T-helper 2 cell (primary cell): ENCODE data around the gene KCNN1.
A peak's percentile ranks its signal among the peaks of the same experiment; 100 is the strongest.
"Not testable (repeated sequence)": the region's sequence is repeated elsewhere in the genome, so short reads cannot be mapped to it uniquely, and the experiment has no call there.

Experiments
- DNase-seq, 5 experiments: peaks; one replicate each; pipeline versions ENCODE4 v3.0.0 to v3.0.0-alpha.2; 2012 to 2022

Gene KCNN1

DNA sequence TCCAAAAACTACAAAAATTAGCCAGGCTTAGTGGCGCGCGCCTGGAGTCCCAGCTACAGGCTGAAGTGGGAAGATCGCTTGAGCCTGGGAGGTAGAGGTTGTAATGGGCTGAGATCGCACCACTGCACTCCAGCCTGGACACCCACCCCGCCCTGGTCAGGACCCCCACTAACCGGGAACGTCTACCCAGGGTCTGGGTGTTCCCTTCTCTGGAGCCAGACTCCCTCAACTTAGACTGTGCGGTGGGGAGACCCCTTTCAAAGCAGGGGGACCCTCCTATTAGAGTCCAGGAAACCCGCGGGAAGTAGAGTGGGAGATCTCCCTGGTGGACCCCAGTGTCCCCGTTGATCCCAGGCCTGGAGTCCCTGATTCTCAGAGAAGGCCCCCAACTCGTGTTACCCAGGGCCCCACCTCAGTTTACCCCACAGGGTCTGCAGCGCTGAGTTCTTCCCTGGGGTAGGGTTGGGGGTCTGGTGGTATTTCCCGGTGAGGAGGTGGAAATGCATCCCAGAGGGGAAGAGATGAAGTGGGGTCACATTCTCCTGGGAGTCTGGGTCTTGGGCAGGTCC, 35.0 kb downstream of the KCNN1 start:
- no peak for DNase-seq

GRCh38 chr19:18002347-18002850, 35.5 kb downstream of the KCNN1 start:
- no peak for DNase-seq

DNA sequence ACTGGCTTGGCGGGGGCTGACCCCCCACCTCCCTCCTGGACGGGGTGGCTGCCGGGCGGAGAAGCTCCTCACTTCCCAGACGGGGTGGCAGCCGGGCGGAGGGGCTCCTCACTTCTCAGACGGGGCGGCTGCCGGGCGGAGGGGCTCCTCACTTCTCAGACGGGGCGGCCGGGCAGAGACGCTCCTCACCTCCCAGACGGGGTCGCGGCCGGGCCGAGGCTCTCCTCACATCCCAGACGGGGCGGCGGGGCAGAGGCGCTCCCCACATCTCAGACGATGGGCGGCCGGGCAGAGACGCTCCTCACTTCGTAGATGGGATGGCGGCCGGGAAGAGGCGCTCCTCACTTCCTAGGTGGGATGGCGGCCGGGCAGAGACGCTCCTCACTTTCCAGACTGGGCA, 38.8 kb downstream of the KCNN1 start:
- DNase-seq, result not testable (repeated sequence)

GRCh38 chr19:18007044-18007916, 40.4 kb downstream of the KCNN1 start:
- peak; percentile 67 to 74 (median 69) for DNase-seq

DNA sequence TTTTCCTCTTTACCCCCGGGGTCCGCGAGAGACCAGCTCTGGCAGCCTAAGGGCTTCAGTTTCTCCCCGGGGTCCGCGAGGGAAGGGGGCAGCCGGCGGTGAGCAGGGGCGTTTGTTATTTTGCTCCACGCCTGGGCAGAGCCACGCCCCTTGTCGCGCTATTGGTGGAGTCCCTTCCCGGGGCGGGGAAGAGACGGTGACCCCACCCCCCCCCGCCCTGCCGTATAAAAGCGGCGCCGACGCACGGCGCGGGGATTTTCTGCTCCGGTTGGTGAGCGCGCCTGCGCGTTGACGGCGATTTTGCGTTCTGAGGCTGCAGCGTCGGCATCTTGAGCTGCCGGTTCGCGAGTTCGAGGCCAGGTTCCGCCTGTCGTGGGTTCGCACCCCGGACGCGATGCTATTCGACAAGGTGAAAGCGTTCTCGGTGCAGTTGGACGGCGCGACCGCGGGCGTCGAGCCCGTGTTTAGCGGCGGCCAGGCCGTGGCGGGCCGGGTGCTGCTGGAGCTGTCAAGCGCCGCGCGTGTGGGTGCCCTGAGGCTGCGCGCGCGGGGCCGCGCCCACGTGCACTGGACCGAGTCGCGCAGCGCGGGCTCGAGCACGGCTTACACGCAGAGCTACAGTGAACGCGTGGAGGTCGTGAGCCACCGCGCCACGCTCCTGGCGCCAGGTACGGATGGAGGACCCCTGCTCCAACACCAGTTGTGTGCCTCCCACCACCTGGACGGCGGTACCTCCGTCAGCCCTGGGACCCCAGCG, 41.2 kb downstream of the KCNN1 start, which contains the start of gene ARRDC2:
Gene ARRDC2, plus strand, starts transcription at position 254 of the 757 bp plus-strand sequence. Its CDS starts 141 bp downstream, at position 395.
- peak; percentile 75 to 95 (median 79) for DNase-seq

- no peak for DNase-seq
Observed at GRCh38 chr19:18008814-18009213, 41.9 kb downstream of the KCNN1 start.

DNA sequence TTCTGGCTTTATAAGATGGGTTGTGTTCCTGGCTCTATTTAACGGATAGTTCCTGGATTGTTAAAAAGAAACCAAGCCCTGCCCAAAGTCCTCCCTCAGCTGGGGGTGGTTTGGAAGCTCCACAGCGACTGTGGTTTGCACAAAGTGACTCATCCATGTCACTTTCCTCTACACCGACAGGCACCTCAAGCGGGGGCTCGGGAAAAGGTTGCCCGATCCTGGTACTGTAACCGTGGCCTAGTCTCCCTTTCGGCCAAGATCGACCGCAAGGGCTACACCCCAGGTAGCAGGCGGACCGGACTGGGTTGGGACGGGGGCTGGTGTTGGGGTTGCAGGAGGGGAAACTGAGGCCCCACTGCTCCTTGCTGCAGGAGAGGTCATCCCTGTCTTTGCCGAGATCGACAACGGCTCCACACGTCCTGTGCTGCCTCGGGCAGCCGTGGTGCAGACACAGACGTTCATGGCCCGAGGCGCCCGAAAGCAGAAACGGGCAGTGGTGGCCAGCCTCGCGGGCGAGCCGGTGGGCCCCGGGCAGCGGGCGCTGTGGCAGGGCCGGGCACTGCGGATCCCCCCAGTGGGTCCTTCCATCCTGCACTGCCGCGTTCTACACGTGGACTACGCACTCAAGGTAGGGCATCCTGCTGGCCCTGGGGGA, 42.6 kb downstream of the KCNN1 start:
- no peak for DNase-seq

- no peak for DNase-seq
Observed at GRCh38 chr19:18010149-18010548, 43.2 kb downstream of the KCNN1 start.

DNA sequence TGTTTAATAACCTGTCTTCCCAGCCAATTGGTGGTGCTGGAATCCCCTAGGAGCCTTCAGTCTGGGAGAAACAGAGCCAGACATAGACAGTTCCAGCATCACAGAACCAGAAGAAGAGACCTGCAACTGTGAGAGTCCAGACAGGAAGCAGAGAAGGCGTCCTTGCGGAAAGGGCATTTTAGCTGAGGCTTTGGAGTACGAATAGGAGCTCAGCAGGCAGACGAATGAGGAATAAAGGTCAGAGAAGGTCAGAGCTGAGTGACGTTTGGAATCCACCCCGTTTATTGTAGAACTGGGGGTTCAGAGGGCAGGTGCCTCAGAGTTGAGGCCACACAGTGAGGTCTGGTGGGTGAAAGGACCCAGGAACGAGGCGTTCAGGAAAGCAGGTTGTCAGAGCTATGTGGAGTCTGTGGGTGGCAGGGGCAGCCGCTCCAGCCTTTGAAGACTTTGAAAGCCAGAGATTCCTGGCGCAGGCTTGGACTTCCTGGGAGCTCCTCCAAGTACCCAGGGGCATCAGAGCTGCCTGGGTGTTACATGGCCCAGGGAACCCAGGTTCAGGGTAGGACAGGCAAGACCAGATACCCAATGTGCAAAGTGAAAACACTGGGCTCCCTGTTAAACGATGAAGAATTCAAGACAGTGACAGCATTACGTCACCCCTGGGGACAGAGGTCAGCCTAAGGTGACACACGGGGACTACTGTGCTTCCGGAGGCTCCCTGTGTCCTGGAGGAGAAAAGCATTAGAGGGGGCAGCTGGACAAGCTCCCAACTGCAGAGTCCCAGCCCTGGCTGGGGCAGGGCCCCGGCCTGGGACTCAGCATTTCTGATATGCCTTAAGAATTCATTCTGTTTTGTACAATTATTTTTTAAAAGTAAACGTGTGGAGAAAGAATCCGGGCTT, 46.6 kb downstream of the KCNN1 start:
- no peak for DNase-seq

DNA sequence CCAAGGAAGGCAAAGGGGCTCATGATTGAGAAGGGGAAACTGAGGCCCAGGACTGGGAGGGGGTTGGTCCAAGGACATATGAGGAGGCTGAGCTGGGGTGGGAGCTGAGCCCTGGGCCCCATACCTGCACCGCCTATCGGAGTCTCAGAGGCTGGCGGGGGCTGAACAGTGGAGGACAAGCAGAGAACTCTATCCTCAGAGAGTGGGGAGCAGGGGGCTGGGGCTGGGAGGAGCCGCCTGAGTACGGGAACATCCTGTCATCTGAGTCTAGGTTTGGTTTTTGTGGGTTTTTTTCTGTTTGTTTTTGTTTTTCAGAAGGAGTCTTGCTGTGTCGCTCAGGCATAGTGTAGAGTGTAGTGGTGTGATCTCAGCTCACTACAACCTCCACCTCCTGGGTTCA, 47.3 kb downstream of the KCNN1 start:
- peak in 3 of 5 experiments; percentile 32 to 75 (median 36) for DNase-seq

DNA sequence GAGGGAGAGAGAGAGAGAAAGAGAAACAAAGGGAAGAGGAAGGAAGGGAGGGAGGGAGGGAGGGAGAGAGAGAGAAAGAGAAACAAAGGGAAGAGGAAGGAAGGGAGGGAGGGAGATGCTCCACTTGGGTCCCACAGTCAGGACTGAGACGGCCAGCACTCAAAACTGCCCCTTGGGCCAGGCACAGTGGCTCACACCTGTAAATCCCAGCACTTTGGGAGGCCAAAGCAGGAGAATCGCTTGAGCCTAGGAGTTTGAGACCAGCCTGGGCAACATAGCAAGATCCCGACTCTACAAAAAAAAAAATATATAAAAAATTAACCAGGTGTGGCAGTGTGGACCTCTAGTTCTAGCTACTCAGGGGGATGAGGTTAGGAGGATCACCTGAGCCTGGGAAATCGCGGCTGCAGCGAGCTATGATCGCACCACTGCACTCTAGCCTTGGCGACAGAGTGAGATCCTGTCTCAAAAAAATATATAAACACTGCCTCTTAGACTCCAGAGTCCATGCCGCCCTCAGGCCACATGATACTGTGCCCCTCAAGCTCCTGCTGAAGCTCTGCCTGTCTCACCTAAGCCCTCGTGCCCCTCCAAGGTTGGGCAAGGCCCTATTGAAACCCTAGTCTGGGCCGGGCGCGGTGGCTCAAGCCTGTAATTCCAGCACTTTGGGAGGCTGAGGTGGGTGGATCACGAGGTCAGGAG, 49.5 kb downstream of the KCNN1 start:
- DNase-seq, result no peak

DNA sequence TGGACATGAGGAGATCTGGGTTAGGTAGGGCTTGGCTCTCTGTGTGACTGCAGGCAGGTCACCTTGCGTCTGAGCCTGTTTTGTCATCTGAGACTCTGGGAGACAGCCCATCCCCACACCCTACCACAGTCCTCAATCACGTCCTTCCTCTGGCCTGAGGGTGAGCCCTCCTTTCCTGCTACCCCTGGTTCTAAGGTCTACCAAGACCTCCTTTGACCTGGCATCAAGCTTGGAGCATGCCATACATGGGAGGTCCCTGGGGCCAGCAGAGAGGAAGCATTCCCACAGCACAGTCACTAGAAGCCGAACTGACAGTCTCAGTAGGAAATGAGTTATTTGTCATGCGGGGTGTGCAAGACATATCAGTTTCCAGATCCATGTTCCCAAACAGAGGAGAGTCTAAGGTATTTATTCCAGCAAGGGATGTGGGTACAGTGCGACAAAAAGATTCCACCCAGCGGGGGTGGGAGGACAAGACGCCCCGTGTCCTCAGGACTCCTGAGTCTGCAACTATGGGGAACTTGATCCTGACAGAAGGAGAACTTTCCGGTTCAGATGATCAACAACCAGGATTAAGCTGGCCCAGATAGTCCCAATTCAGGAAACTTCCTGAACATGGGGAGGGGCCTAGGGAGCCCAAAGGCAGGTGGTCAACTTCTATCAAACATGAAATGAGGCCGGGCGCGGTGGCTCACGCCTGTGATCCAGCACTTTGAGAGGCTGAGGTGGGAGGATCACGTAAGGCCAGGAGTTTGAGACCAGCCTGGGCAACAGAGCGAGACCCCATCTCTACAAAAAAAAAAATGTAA, 50.6 kb downstream of the KCNN1 start:
- DNase-seq, result no peak

- no peak for DNase-seq
Observed at GRCh38 chr19:18020212-18021085, 53.5 kb downstream of the KCNN1 start.

GRCh38 chr19:18021121-18021755, 54.3 kb downstream of the KCNN1 start:
- peak; percentile 43 to 58 (median 46) for DNase-seq

GRCh38 chr19:18023622-18024251, 56.8 kb downstream of the KCNN1 start:
- peak in 4 of 5 experiments; percentile 32 to 68 (median 65) for DNase-seq

GRCh38 chr19:18027151-18027550, 60.2 kb downstream of the KCNN1 start:
- no peak for DNase-seq

- DNase-seq, result no peak
Observed at GRCh38 chr19:18029617-18030338, 62.9 kb downstream of the KCNN1 start.
